Gastroesophageal sphincter (tissue), 4 donors: ENCODE data around the gene AKAP6. TPM values are rescaled to one million over a fixed set of nuclear protein-coding genes. Genes with fewer than 3 reads are reported as not detected.

Experiments used
- ATAC-seq: fragments of 150-250 bp; one replicate; pipeline ENCODE4 v1.9.1; 2016; ENCODE audit warnings: mild to moderate bottlenecking, moderate library complexity
- H3K27ac ChIP-seq, 4 donors: fragments of 200-600 bp; sonication (generic) in 3 of 4; 1 replicate in 3 of 4; 2 replicates in 1 of 4; pipeline ENCODE4 v1.5.1; 2016 to 2019
- H3K27me3 ChIP-seq: fragments of 200-600 bp; sonication (generic); one replicate; pipeline ENCODE4 v1.5.1; 2019
- H3K36me3 ChIP-seq, 2 donors: fragments of 200-600 bp; sonication (generic); one replicate each; pipeline ENCODE4 v1.5.1; 2019; ENCODE audit warnings: control low read depth in 1 of 2
- H3K4me1 ChIP-seq, 3 donors: fragments of 200-600 bp; sonication (generic); 1 replicate in 2 of 3; 2 replicates in 1 of 3; pipeline ENCODE4 v1.5.1; 2016 to 2019; ENCODE audit warnings: control low read depth in 2 of 3
- H3K4me3 ChIP-seq, 2 donors: fragments of 200-600 bp; sonication (generic); one replicate each; pipeline ENCODE4 v1.5.1; 2019; ENCODE audit warnings: mild to moderate bottlenecking in 1 of 2, moderate library complexity in 1 of 2
- H3K9me3 ChIP-seq, 3 donors: fragments of 200-600 bp; sonication (generic); one replicate each; pipeline ENCODE4 v1.5.1; 2017 to 2019; ENCODE audit warnings: control low read depth in 2 of 3
- EP300 ChIP-seq: sonication (generic); formaldehyde crosslinking; IDR thresholded peaks from one replicate; pipeline ENCODE4 v1.6.1; 2017; ENCODE audit warnings: antibody characterized with exemption, mild to moderate bottlenecking
- POLR2A ChIP-seq, 2 donors: fragments of 450-650 bp; IDR thresholded peaks; one replicate each; pipeline ENCODE4 v1.6.1; 2017; ENCODE audit warnings: antibody characterized with exemption in 2 of 2, mild to moderate bottlenecking in 2 of 2, moderate library complexity in 1 of 2
- POLR2AphosphoS5 ChIP-seq: sonication (generic); formaldehyde crosslinking; IDR thresholded peaks from one replicate; pipeline ENCODE4 v1.6.1; 2017; ENCODE audit warnings: antibody characterized with exemption
- WGBS, 2 donors: methylation state at CpG; one replicate each; pipeline ENCODE4 v1.1.5; 2018; ENCODE audit warnings: low coverage in 1 of 2; 5-methylcytosine and 5-hydroxymethylcytosine counted together
- total RNA-seq, 4 donors: library from RNA; depleted of rRNA; stranded (reverse); fragments of >200 nt; gene quantifications; one replicate each; pipeline ENCODE4 v1.1.0, GENCODE V29; 2016
- TF ChIP-seq, protein P1 (sequence below), 4 experiments: fragments of 200-600 bp in 2 of 4; fragments of 450-650 bp in 2 of 4; sonication (generic) in 1 of 4; IDR thresholded peaks; one replicate each; pipeline ENCODE4 v1.5.1; 2017 to 2019; ENCODE audit warnings: antibody characterized with exemption in 4 of 4, mild to moderate bottlenecking in 2 of 4, moderate library complexity in 2 of 4

Gene AKAP6
- total RNA-seq, 4 donors from 2014 or later, result 33.1 to 65.4 (median 45.0) TPM

DNA sequence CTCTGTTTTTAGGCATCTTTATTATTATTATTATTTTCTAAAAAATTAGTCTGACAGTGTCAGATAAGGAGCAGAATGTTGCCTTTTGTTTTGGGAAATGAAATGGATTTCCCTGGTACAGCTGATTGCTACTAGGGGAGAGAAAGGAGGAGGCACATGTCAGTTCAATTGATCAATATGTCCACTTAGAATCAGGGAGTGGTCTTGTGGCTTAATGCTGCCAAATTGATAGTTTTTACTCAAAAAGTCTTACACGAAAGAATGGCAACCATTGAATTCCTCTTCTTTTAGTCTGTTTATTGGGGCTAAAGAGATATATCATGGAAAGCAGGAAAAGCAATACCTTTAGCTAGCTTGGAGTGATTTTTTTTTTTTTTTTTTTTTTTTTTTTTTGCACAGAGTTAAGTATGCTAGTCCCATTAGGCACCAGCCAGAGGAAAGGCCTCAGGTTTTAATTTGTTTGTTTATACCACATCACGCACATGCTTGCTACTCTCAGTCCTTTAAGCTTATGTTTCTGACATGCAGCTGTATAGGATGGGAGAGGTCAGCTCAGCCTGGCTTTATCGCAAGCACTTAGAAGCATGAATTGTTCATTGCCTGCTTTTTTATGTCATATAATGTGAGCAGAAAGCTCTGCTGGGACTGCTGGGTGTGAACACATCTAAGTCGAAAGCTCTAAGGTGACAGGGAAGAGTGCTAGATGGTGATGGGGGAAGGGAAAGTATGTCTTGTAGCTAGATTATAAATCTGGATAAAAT, 1.4 kb downstream of the AKAP6 start:
- H3K4me3 ChIP-seq, result no peak overlapping the region
- no peaks in the 10 kb centered on the region for H3K9me3 ChIP-seq
- H3K4me1 ChIP-seq, result no peaks in the 10 kb centered on the region
- TF ChIP-seq EP300, result no peak
- TF ChIP-seq POLR2AphosphoS5, result no peak
- TF ChIP-seq POLR2A (IDR thresholded peaks at IDR 0.05), result no peak
- TF ChIP-seq, protein P1, sequence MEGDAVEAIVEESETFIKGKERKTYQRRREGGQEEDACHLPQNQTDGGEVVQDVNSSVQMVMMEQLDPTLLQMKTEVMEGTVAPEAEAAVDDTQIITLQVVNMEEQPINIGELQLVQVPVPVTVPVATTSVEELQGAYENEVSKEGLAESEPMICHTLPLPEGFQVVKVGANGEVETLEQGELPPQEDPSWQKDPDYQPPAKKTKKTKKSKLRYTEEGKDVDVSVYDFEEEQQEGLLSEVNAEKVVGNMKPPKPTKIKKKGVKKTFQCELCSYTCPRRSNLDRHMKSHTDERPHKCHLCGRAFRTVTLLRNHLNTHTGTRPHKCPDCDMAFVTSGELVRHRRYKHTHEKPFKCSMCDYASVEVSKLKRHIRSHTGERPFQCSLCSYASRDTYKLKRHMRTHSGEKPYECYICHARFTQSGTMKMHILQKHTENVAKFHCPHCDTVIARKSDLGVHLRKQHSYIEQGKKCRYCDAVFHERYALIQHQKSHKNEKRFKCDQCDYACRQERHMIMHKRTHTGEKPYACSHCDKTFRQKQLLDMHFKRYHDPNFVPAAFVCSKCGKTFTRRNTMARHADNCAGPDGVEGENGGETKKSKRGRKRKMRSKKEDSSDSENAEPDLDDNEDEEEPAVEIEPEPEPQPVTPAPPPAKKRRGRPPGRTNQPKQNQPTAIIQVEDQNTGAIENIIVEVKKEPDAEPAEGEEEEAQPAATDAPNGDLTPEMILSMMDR (IDR thresholded peaks at IDR 0.05), result no peak
- H3K27ac ChIP-seq, result no peak overlapping the region
- 61 to 83% methylated on average over 4 of the region's 4 CpGs for WGBS, 2 donors
- no peak for ATAC-seq
- H3K36me3 ChIP-seq, result no peaks in the 10 kb centered on the region
- no peaks in the 10 kb centered on the region for H3K27me3 ChIP-seq

DNA sequence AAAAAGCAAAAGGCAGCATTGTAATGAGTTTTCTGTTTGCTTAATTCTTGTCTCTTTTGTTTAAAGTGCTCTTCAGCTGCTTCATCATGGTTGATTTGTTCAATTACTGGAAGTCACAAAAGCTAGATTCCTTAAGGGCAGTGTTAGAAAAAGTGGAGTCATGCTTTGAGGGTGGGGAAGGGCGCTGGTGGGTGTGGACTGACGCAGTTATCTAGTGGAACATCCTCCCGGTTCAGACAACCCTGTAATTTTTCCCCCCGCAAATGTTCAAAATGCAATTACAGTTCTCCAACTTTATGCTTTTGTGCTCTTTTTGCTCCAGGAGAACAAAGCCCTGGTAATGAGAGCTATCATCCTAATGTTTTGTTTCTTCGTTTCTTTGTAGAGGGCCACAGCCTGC, 2.1 kb downstream of the AKAP6 start:
- no peaks in the 10 kb centered on the region for H3K36me3 ChIP-seq
- no peak for ATAC-seq
- 75 to 81% methylated on average over 5 of the region's 5 CpGs for WGBS, 2 donors

DNA sequence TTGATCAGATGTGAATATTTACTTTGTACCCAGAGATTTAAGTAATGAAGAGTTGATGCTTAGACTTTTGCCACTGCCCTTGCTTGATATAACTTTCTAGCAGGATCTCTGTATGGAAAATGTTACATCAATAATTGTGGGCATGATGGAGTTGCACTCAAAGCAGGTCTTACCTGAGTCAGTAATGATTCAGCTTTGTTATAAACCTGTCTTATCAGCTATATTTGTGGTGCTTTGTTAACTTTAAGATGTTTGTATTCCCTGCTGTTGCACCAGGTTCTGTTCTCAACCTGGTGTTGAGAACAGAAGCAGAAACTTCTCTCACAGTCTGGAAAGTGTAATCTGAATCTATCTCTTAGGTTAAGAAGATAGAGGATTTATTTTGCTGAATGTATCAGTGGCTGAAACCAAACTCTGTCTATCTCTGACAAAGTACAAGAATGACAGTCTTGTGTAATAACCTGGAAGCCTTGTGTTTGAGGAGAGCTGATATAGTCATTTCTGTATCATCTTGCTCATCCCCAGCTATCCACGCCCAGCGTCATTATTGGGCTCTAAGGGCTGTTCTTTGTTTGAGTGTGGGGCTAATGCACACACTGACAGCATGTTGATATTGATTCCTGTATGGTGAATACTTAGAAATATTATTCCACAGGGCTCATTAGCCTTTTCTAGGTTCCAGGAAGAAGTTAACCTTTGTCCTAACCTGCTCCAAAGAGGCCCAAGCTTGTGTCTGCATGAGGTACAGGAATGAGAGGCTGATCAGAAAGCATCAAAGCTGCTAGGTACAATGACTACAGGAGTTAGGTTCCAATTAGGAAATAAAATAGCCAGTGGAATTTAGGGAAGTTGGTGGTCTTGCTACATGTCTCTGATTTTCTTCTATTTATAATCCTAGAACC, 3.6 kb downstream of the AKAP6 start:
- ATAC-seq, result no peak
- no peak for TF ChIP-seq POLR2AphosphoS5
- TF ChIP-seq, protein P1 (IDR thresholded peaks at IDR 0.05), result no peak
- no peak for TF ChIP-seq EP300
- no peak for TF ChIP-seq POLR2A (IDR thresholded peaks at IDR 0.05)
- no peaks in the 10 kb centered on the region for H3K27me3 ChIP-seq
- no peak overlapping the region for H3K4me3 ChIP-seq
- H3K27ac ChIP-seq, result no peak overlapping the region
- H3K4me1 ChIP-seq, result no peaks in the 10 kb centered on the region
- no peaks in the 10 kb centered on the region for H3K36me3 ChIP-seq
- H3K9me3 ChIP-seq, result no peaks in the 10 kb centered on the region
- WGBS, 2 donors, result 100% methylated on average over 2 of the region's 2 CpGs

More for the DNA sequence above, 2.1 kb downstream of the AKAP6 start:
- TF ChIP-seq EP300 (no peak), POLR2AphosphoS5 (no peak), POLR2A (IDR thresholded peaks at IDR 0.05) (no peak)
- TF ChIP-seq, protein P1 (IDR thresholded peaks at IDR 0.05), result no peak
- Histone ChIP-seq H3K9me3 (no peaks in the 10 kb centered on the region), H3K4me3 (no peak overlapping the region), H3K4me1 (no peaks in the 10 kb centered on the region), H3K27me3 (no peaks in the 10 kb centered on the region), H3K27ac (no peak overlapping the region)

DNA sequence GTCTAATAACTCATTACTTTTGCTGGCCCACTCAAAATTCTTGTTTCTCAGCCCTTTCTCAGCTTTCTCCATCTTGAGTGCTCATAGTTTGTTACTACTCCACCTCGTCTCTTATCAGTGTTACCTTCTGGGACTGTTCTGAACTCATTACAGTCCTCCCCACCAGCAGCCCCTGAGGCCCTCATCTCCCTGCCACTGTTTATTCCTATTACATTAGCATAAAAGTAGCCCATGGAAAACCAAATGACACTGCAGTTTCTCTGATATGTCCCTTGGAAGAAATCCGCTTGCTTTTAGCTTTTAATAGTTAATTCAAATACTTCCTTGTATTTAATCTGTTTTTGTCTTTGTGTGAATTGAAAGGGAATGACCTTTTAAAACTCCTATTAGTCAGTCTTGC, 7.6 kb downstream of the AKAP6 start:
- no peaks in the 10 kb centered on the region for H3K36me3 ChIP-seq
- H3K27me3 ChIP-seq, result no peaks in the 10 kb centered on the region
- 85 to 93% methylated on average over 2 of the region's 2 CpGs for WGBS, 2 donors
- TF ChIP-seq EP300 (no peak), POLR2A (IDR thresholded peaks at IDR 0.05) (no peak), POLR2AphosphoS5 (no peak)
- TF ChIP-seq, protein P1 (IDR thresholded peaks at IDR 0.05), result no peak
- no peak overlapping the region for H3K4me3 ChIP-seq
- no peaks in the 10 kb centered on the region for H3K4me1 ChIP-seq
- no peak overlapping the region for H3K27ac ChIP-seq
- no peaks in the 10 kb centered on the region for H3K9me3 ChIP-seq
- no peak for ATAC-seq
